Measurements from ENCODE around the gene PRKCA. TPM values are rescaled to one million over a fixed set of nuclear protein-coding genes. Genes with fewer than 3 reads are reported as not detected.

PRKCA gene
- total and polyA plus RNA-seq, 4 donors, result 3.0 to 14.1 (median 5.4) TPM

DNA sequence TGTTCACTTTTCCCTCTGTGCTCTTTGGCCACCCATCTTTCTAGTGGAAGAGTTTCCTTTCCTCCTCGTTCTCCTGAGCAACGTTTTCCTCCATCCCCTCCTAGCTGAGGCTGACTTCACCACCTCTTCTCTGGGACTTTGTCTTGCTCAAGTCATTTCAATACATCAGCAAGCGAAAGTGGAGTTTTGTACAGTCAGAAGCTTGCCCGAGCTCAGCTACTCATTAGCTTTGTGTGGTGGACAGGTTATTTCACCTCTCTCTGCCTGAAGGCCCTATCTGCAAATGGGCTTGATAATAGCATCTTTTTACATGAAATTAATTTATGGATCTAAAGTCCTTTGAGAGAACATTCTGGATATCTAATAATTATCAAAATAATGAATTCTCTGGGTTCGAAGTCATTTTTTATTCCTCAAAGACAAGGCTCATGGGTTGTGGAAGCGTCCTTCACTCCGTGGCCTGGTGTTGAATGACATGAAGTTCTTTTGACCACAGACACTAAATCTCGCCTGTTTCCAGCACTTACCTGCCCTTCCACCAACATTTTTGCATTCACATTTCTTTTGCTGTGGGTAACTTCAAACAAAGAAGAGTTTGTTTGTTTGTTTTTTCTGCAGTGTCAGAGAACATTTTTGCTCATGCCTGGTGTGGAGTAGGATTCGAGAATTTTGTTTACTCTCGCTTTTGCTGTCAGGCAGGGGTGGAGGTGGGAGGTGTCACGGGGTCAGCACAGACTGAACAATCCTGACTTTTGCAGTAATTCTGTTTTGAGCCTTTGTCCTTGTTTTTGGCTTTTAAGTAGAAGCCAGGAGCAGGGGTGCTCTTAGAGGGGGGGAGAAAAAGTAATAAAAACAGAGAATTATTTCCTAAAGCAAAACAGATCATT, 377.5 kb downstream of the PRKCA start:
- no peak overlapping the region for H3K4me3 ChIP-seq (ENCODE audit: low read depth in 1 of 3, low read length in 3 of 3)
- no peaks in the 10 kb centered on the region for H3K27me3 ChIP-seq (ENCODE audit: control insufficient read depth in 4 of 4, insufficient read depth in 4 of 4, low read length in 3 of 4)
- H3K4me1 ChIP-seq (ENCODE audit: control insufficient read depth in 4 of 4, insufficient read depth in 4 of 4, low read length in 3 of 4), result no peaks in the 10 kb centered on the region
- H3K27ac ChIP-seq (ENCODE audit: low read depth in 1 of 2, low read length in 2 of 2), result no peak overlapping the region
- WGBS, result 87% methylated on average over 11 of the region's 11 CpGs
- peaks cover 0 to 3% (median 0%) of the 10 kb centered on the region in 4 donors for H3K36me3 ChIP-seq (ENCODE audit: control insufficient read depth in 4 of 4, insufficient read depth in 3 of 4, low read depth in 1 of 4, low read length in 3 of 4)
- H3K9ac ChIP-seq (ENCODE audit: low read depth in 1 of 2, low read length in 2 of 2), result no peak overlapping the region
- no peak for DNase-seq (ENCODE audit: low spot score)
- H3K9me3 ChIP-seq (ENCODE audit: control insufficient read depth in 4 of 4, low read length in 3 of 4), result no peaks in the 10 kb centered on the region
- TF ChIP-seq EGR1 (IDR thresholded peaks at IDR 0.05; ENCODE audit: low read depth in 2 of 2) (no peak), GABPA (IDR thresholded peaks at IDR 0.05 in 1 of 2, conservative IDR thresholded peaks at IDR 0.05 in 1 of 2) (no peak), REST (IDR thresholded peaks at IDR 0.05) (no peak), SP1 (IDR thresholded peaks at IDR 0.05) (no peak), YY1 (IDR thresholded peaks at IDR 0.05) (no peak), FOXA1 (IDR thresholded peaks at IDR 0.05) (no peak), JUND (IDR thresholded peaks at IDR 0.05) (no peak), RAD21 (IDR thresholded peaks at IDR 0.05) (no peak), MAX (IDR thresholded peaks at IDR 0.05) (no peak), HNF4G (IDR thresholded peaks at IDR 0.05) (no peak), ZBTB33 (IDR thresholded peaks at IDR 0.05) (no peak), CTCF (IDR thresholded peaks at IDR 0.05; ENCODE audit: low read depth, low read length, missing input control) (no peak)

GRCh38 chr17:66682283-66682682, 379.9 kb downstream of the PRKCA start:
- H3K27me3 ChIP-seq (ENCODE audit: control insufficient read depth in 4 of 4, insufficient read depth in 4 of 4, low read length in 3 of 4), result no peaks in the 10 kb centered on the region
- TF ChIP-seq JUND (IDR thresholded peaks at IDR 0.05), result no peak
- no peak for TF ChIP-seq ATF3 (IDR thresholded peaks at IDR 0.05)
- TF ChIP-seq NR2F2 (IDR thresholded peaks at IDR 0.05), result no peak
- no peak for TF ChIP-seq CTCF (IDR thresholded peaks at IDR 0.05; ENCODE audit: low read depth, low read length, missing input control)
- no peak for TF ChIP-seq HNF4A (conservative IDR thresholded peaks at IDR 0.05)
- TF ChIP-seq RAD21 (IDR thresholded peaks at IDR 0.05), result no peak
- no peak for TF ChIP-seq FOXA1 (IDR thresholded peaks at IDR 0.05)
- TF ChIP-seq GABPA (IDR thresholded peaks at IDR 0.05 in 1 of 2, conservative IDR thresholded peaks at IDR 0.05 in 1 of 2), result no peak
- no peak overlapping the region for H3K9ac ChIP-seq (ENCODE audit: low read depth in 1 of 2, low read length in 2 of 2)
- H3K27ac ChIP-seq (ENCODE audit: low read depth in 1 of 2, low read length in 2 of 2), result no peak overlapping the region
- no peak for DNase-seq (ENCODE audit: low spot score)
- 87% methylated on average over 5 of the region's 5 CpGs for WGBS
- no peaks in the 10 kb centered on the region for H3K4me1 ChIP-seq (ENCODE audit: control insufficient read depth in 4 of 4, insufficient read depth in 4 of 4, low read length in 3 of 4)
- H3K9me3 ChIP-seq (ENCODE audit: control insufficient read depth in 4 of 4, low read length in 3 of 4), result no peaks in the 10 kb centered on the region
- peaks cover 0 to 6% (median 1%) of the 10 kb centered on the region in 4 donors for H3K36me3 ChIP-seq (ENCODE audit: control insufficient read depth in 4 of 4, insufficient read depth in 3 of 4, low read depth in 1 of 4, low read length in 3 of 4)
- H3K4me3 ChIP-seq (ENCODE audit: low read depth in 1 of 3, low read length in 3 of 3), result no peak overlapping the region

Data from liver (tissue), 9 donors.